Left lung (tissue), 10 donors: Measurements from ENCODE around the gene DNMT1. TPM values are rescaled to one million over a fixed set of nuclear protein-coding genes. Genes with fewer than 3 reads are reported as not detected.
A peak's percentile ranks its signal among the peaks of the same experiment; 100 is the strongest.
"Not testable (repeated sequence)": the region's sequence is repeated elsewhere in the genome, so short reads cannot be mapped to it uniquely, and the experiment has no call there.

Experiments
- ATAC-seq: fragments of 200-7000 bp; cut with Tn5 transposase; one replicate; pipeline ENCODE4 v1.9.1; 2020; ENCODE audit warnings: moderate library complexity
- DNase-seq, 4 donors: peaks; one replicate each; pipeline ENCODE4 v3.0.0-alpha.2; 2013 to 2020
- H3K27ac ChIP-seq, 2 donors: fragments of 200-600 bp; sonication (generic) in 1 of 2; one replicate each; pipeline versions ENCODE4 v1.5.0 to v1.8.0; 2020 to 2021
- H3K27me3 ChIP-seq, 2 donors: fragments of 200-600 bp; sonication (generic) in 1 of 2; one replicate each; pipeline versions ENCODE4 v1.5.0 to v1.8.0; 2020 to 2021
- H3K36me3 ChIP-seq, 2 donors: fragments of 200-600 bp; sonication (generic) in 1 of 2; one replicate each; pipeline versions ENCODE4 v1.5.0 to v1.8.0; 2020 to 2021
- H3K4me1 ChIP-seq, 2 donors: fragments of 200-600 bp; one replicate each; pipeline ENCODE4 v1.8.0; 2021
- H3K4me3 ChIP-seq, 2 donors: fragments of 200-600 bp; sonication (generic) in 1 of 2; one replicate each; pipeline versions ENCODE4 v1.5.0 to v1.8.0; 2020 to 2021; ENCODE audit warnings: mild to moderate bottlenecking in 1 of 2
- H3K9me3 ChIP-seq, 2 donors: fragments of 200-600 bp; sonication (generic) in 1 of 2; one replicate each; pipeline versions ENCODE4 v1.5.0 to v1.8.0; 2020 to 2021
- CTCF ChIP-seq, 2 donors: fragments of 200-600 bp; sonication (generic) in 1 of 2; IDR thresholded peaks; one replicate each; pipeline versions ENCODE4 v1.5.0 to v1.8.0; 2021; ENCODE audit warnings: antibody characterized with exemption in 2 of 2
- intact Hi-C, 2 donors: fragments of 100-400 bp; cut with DNase I; formaldehyde crosslinking; loops; one replicate each; pipeline versions ENCODE4 v1.11.2 to v1.14.2; 2022
- polyA plus RNA-seq, 6 donors: library from polyadenylated mRNA; unstranded; fragments of 120-200 nt; gene quantifications; one replicate each; pipeline ENCODE4 v1.2.1, GENCODE V29; 2013; ENCODE audit not compliant: insufficient read length in 6 of 6
- total RNA-seq, 2 donors: library from RNA; stranded (reverse); fragmentation: NEBNext Ultra II Directional; extraction: Animal tissue kit (Norgen Biotek cat#: 25700); gene quantifications; one replicate each; pipeline ENCODE4 v1.2.1, GENCODE V29; 2021
- donor health status: DM: no; HTN: yes; CAD: no.
- donor health status: DM: no; HTN: no; CAD: no.

Gene DNMT1
- total and polyA plus RNA-seq, 8 donors = 65.1 to 191 (median 144) TPM

- intact Hi-C loops = no loop called here
- Histone ChIP-seq H3K36me3 (peaks cover 0 to 79% of the 10 kb centered on the region in 2 donors), H3K9me3 (no peaks in the 10 kb centered on the region)
Measured at GRCh38 chr19:10182076-10182475, 12.7 kb downstream of the DNMT1 start.

DNA sequence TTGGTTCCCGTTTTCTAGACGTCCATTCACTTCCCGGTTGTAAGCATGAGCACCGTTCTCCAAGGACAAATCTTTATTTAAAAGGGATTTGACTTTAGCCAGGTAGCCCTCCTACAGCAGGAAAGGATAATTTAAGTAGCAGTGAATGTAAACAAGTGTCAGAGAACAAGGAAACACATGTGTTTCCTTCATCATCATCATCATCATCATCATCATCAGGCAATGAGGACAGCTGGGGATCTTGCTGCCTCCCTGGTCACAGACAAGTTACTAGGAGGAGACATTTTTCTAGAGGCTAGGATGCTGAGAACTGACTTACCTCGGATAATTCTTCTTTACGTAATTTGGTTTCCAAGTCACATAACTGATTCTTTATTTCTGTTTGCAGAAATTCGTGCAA lies 14.3 kb downstream of the DNMT1 start:
- no peak overlapping the region for H3K4me3 ChIP-seq
- no peak overlapping the region for H3K27ac ChIP-seq
- peaks cover 0 to 84% of the 10 kb centered on the region in 2 donors for H3K36me3 ChIP-seq
- TF ChIP-seq CTCF (IDR thresholded peaks at IDR 0.05) = no peak
- intact Hi-C loops = no loop called here
- no peak for ATAC-seq
- no peak for DNase-seq
- no peaks in the 10 kb centered on the region for H3K9me3 ChIP-seq
- H3K27me3 ChIP-seq = no peaks in the 10 kb centered on the region
- H3K4me1 ChIP-seq = no peaks in the 10 kb centered on the region

More at GRCh38 chr19:10182076-10182475, 12.7 kb downstream of the DNMT1 start:
- TF ChIP-seq CTCF (IDR thresholded peaks at IDR 0.05) = no peak
- ATAC-seq (no peak), DNase-seq (no peak)
- no peak overlapping the region for H3K4me3 ChIP-seq
- H3K27me3 ChIP-seq = no peaks in the 10 kb centered on the region
- no peak overlapping the region for H3K27ac ChIP-seq
- H3K4me1 ChIP-seq = no peaks in the 10 kb centered on the region

DNA sequence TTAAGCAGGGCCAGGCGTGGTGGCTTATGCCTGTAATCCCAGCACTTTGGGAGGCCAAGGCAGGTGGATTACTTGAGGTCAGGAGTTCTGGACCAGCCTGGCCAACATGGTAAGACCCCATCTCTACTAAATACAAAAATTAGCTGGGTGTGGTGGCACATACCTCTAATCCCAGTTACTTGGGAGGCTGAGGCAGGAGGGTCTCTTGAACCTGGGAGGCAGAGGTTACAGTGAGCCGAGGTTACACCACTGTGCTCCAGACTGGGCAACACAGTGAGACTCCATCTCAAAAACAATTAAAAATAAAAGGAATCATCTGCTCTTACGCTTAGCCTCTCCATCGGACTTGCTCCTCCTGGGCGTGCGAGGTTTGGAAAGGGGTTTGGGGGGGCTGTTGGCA lies 14.7 kb downstream of the DNMT1 start:
- peak in 1 of 4 donors; percentile 7 for DNase-seq
- H3K27me3 ChIP-seq, H3K4me3 ChIP-seq, H3K9me3 ChIP-seq, ATAC-seq, intact Hi-C loops, H3K4me1 ChIP-seq, H3K27ac ChIP-seq: not testable (repeated sequence)
- H3K36me3 ChIP-seq = peaks cover 0 to 85% of the 10 kb centered on the region in 2 donors

- H3K4me3 ChIP-seq = no peak overlapping the region
- no peak overlapping the region for H3K27ac ChIP-seq
- H3K27me3 ChIP-seq = no peaks in the 10 kb centered on the region
- no peaks in the 10 kb centered on the region for H3K4me1 ChIP-seq
- ATAC-seq (no peak), DNase-seq (peak in 1 of 4 donors; percentile 11)
- H3K9me3 ChIP-seq = no peaks in the 10 kb centered on the region
- intact Hi-C loops = no loop called here
- no peak for TF ChIP-seq CTCF (IDR thresholded peaks at IDR 0.05)
- H3K36me3 ChIP-seq = peaks cover 3 to 98% of the 10 kb centered on the region in 2 donors
Measured at GRCh38 chr19:10173527-10173926, 21.2 kb downstream of the DNMT1 start.

DNA sequence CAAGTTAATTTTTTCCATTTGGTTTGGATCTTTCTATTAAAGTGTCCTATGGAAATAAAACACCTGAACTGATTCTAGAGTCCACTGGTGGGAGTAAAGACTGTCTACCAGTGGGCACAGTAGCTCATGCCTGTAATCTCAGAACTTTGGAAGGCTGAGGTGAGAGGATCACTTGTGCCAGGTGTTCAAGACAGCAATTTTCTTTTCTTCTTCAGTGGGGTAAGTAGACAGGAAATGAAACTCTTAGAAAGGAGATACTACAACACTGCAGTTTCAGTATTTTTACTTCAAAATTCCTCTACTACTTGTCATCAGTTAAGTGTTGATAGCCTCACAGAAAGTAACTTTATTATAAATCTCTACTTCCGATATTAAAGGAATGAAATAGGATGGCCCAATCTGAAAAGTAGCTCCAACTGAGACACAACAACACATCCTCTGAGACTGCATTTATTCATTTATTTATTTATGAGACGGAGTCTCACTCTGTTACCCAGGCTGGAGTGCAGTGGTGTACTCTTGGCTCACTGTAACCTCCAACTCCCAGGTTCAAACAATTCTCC lies 26.3 kb downstream of the DNMT1 start:
- Histone ChIP-seq H3K4me3 (no peak overlapping the region), H3K27ac (no peak overlapping the region), H3K27me3 (no peaks in the 10 kb centered on the region), H3K36me3 (peaks cover 3 to 99% of the 10 kb centered on the region in 2 donors), H3K9me3 (no peaks in the 10 kb centered on the region), H3K4me1 (no peaks in the 10 kb centered on the region)
- TF ChIP-seq CTCF (IDR thresholded peaks at IDR 0.05) = no peak
- intact Hi-C loops = no loop called here
- no peak for ATAC-seq
- DNase-seq = no peak

GRCh38 chr19:10167459-10167858 lies 27.3 kb downstream of the DNMT1 start:
- no peaks in the 10 kb centered on the region for H3K9me3 ChIP-seq
- intact Hi-C loops = no loop called here
- DNase-seq (peak in 1 of 4 donors; percentile 44), ATAC-seq (no peak)
- H3K27ac ChIP-seq = no peak overlapping the region
- no peaks in the 10 kb centered on the region for H3K27me3 ChIP-seq
- H3K36me3 ChIP-seq = peaks cover 0 to 99% of the 10 kb centered on the region in 2 donors
- no peaks in the 10 kb centered on the region for H3K4me1 ChIP-seq
- H3K4me3 ChIP-seq = no peak overlapping the region
- no peak for TF ChIP-seq CTCF (IDR thresholded peaks at IDR 0.05)

DNA sequence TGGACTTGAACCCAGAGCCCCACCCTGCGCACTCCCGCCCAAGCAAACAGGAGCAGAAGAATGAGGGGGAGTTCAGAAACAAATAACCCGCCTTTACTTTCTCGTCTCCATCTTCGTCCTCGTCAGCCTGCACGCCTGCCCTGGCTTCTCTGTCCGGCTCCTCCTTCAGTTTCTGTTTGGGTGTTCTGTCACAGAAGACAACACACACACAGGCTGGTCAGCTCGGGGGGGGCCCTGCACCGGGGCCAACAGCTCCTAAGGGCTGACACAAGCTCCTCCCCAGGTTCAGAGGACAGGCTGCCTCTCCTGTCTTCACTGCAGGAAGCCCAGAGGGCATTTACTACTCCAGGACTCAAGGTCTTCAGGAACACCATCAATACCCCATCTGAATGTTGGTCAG lies 28.3 kb downstream of the DNMT1 start:
- H3K4me3 ChIP-seq, H3K27me3 ChIP-seq, ATAC-seq, H3K9me3 ChIP-seq, H3K4me1 ChIP-seq, intact Hi-C loops, H3K27ac ChIP-seq: not testable (repeated sequence)
- DNase-seq = peak in 1 of 4 donors; percentile 54
- peaks cover 0 to 99% of the 10 kb centered on the region in 2 donors for H3K36me3 ChIP-seq
